WTC11 (cell line): ENCODE data around the gene DCUN1D1. TPM values are rescaled to one million over a fixed set of nuclear protein-coding genes. Genes with fewer than 3 reads are reported as not detected.

Experiments
- ATAC-seq: fragments of 200-7000 bp; cut with Tn5 transposase; 2 replicates; pipeline ENCODE4 v1.10.0; 2021; ENCODE audit warnings: mild to moderate bottlenecking, moderate library complexity
- CTCF ChIA-PET: fragments of 300-600 bp; sonication (Branson Sonifier 250); formaldehyde crosslinking; loops from one replicate; lab custom pipeline; 2021; ENCODE audit warnings: antibody characterized with exemption; lab: Charles Lee
- POLR2A ChIA-PET: fragments of 350-600 bp; sonication (Branson Sonifier 250); formaldehyde crosslinking; loops from one replicate; lab custom pipeline; 2021; ENCODE audit warnings: antibody characterized with exemption; lab: Charles Lee
- DNase-seq: peaks from one replicate; pipeline ENCODE4 v3.0.0; 2021; ENCODE audit warnings: low spot score
- H3K27ac Mint-ChIP-seq: 2 replicates; pipeline ENCODE4 v1.8.0; 2021; ENCODE audit warnings: mixed read lengths
- H3K27me3 Mint-ChIP-seq: 2 replicates; pipeline ENCODE4 v1.8.0; 2021; ENCODE audit warnings: low read depth, mild to moderate bottlenecking, moderate library complexity, mixed read lengths
- H3K36me3 Mint-ChIP-seq: 2 replicates; pipeline ENCODE4 v1.8.0; 2021; ENCODE audit warnings: mixed read lengths
- H3K4me1 Mint-ChIP-seq: 2 replicates; pipeline ENCODE4 v1.8.0; 2022; ENCODE audit warnings: mixed read lengths
- H3K4me3 Mint-ChIP-seq: 2 replicates; pipeline ENCODE4 v1.8.0; 2021; ENCODE audit warnings: mild to moderate bottlenecking, moderate library complexity, mixed read lengths
- H3K9me3 Mint-ChIP-seq: 2 replicates; pipeline ENCODE4 v1.8.0; 2021; ENCODE audit warnings: mixed read lengths
- AR ChIP-seq: fragments of 250-450 bp; sonication (Bioruptor Pico); IDR thresholded peaks from 2 replicates; pipeline ENCODE4 v1.9.0; 2021; ENCODE audit warnings: mild to moderate bottlenecking
- ATF1 ChIP-seq: sonication (generic); formaldehyde crosslinking; IDR thresholded peaks from 2 replicates; pipeline ENCODE4 v1.8.1; 2023; ENCODE audit warnings: mild to moderate bottlenecking, moderate library complexity, missing genetic modification reagents
- ATF3 ChIP-seq: sonication (generic); formaldehyde crosslinking; conservative IDR thresholded peaks from 2 replicates; pipeline ENCODE4 v1.8.1; 2022; ENCODE audit warnings: mild to moderate bottlenecking, missing genetic modification reagents
- CBFB ChIP-seq: sonication (generic); formaldehyde crosslinking; IDR thresholded peaks from 2 replicates; pipeline ENCODE4 v1.8.1; 2022; ENCODE audit warnings: mild to moderate bottlenecking, low read depth, missing genetic modification reagents
- CREM ChIP-seq: sonication (generic); formaldehyde crosslinking; IDR thresholded peaks from 2 replicates; pipeline ENCODE4 v1.8.1; 2022; ENCODE audit warnings: mild to moderate bottlenecking, missing genetic modification reagents, moderate library complexity
- ERG ChIP-seq: fragments of 250-450 bp; sonication (Bioruptor Pico); IDR thresholded peaks from 2 replicates; pipeline ENCODE4 v1.8.0; 2021; ENCODE audit warnings: mild to moderate bottlenecking
- FOXK1 ChIP-seq: sonication (generic); formaldehyde crosslinking; IDR thresholded peaks from 2 replicates; pipeline ENCODE4 v1.8.0; 2022; ENCODE audit warnings: mild to moderate bottlenecking, moderate library complexity, missing genetic modification reagents
- FOXP4 ChIP-seq: sonication (generic); formaldehyde crosslinking; IDR thresholded peaks from 2 replicates; pipeline ENCODE4 v1.8.0; 2022; ENCODE audit warnings: mild to moderate bottlenecking, missing genetic modification reagents
- GTF2I ChIP-seq: fragments of 250-450 bp; sonication (Bioruptor Pico); conservative IDR thresholded peaks from 2 replicates; pipeline ENCODE4 v1.4.0; 2021; ENCODE audit warnings: mild to moderate bottlenecking
- IRF2 ChIP-seq: sonication (generic); formaldehyde crosslinking; IDR thresholded peaks from 2 replicates; pipeline ENCODE4 v1.8.0; 2022; ENCODE audit warnings: low read depth, missing genetic modification reagents, borderline replicate concordance
- MYBL2 ChIP-seq: sonication (generic); formaldehyde crosslinking; IDR thresholded peaks from 2 replicates; pipeline ENCODE4 v1.8.1; 2023; ENCODE audit warnings: mild to moderate bottlenecking, moderate library complexity, missing genetic modification reagents
- NFE2L1 ChIP-seq: sonication (generic); formaldehyde crosslinking; IDR thresholded peaks from 2 replicates; pipeline ENCODE4 v1.8.1; 2023; ENCODE audit warnings: missing genetic modification reagents
- NFYB ChIP-seq: sonication (generic); formaldehyde crosslinking; conservative IDR thresholded peaks from 2 replicates; pipeline ENCODE4 v1.8.0; 2022; ENCODE audit warnings: low read depth, missing genetic modification reagents
- NR1H2 ChIP-seq: sonication (generic); formaldehyde crosslinking; IDR thresholded peaks from 2 replicates; pipeline ENCODE4 v1.9.0; 2021; ENCODE audit warnings: mild to moderate bottlenecking, moderate library complexity, missing genetic modification reagents
- NR2C2 ChIP-seq: sonication (generic); formaldehyde crosslinking; IDR thresholded peaks from 2 replicates; pipeline ENCODE4 v1.8.0; 2022; ENCODE audit warnings: mild to moderate bottlenecking, missing genetic modification reagents
- USF2 ChIP-seq: sonication (generic); formaldehyde crosslinking; IDR thresholded peaks from 2 replicates; pipeline ENCODE4 v1.8.1; 2023; ENCODE audit warnings: mild to moderate bottlenecking, missing genetic modification reagents, moderate library complexity
- ZNF232 ChIP-seq: sonication (generic); formaldehyde crosslinking; IDR thresholded peaks from 2 replicates; pipeline ENCODE4 v1.8.0; 2022; ENCODE audit warnings: mild to moderate bottlenecking, missing genetic modification reagents
- ZNF512 ChIP-seq: sonication (generic); formaldehyde crosslinking; IDR thresholded peaks from 2 replicates; pipeline ENCODE4 v1.8.1; 2022; ENCODE audit warnings: missing genetic modification reagents, borderline replicate concordance
- total RNA-seq: library from RNA; stranded (reverse); gene quantifications from 3 replicates; pipeline ENCODE4 v1.2.3, GENCODE V29; 2021
- TF ChIP-seq, protein P1 (sequence below): fragments of 250-450 bp; sonication (Bioruptor Pico); IDR thresholded peaks from 2 replicates; pipeline ENCODE4 v1.9.0; 2021; ENCODE audit warnings: moderate library complexity, mild to moderate bottlenecking, inconsistent platforms, borderline replicate concordance
- TF ChIP-seq, protein P2 (sequence below): sonication (generic); formaldehyde crosslinking; IDR thresholded peaks from 2 replicates; pipeline ENCODE4 v1.8.1; 2023; ENCODE audit warnings: mild to moderate bottlenecking, missing genetic modification reagents
- TF ChIP-seq, protein P3 (sequence below): sonication (generic); formaldehyde crosslinking; IDR thresholded peaks from 2 replicates; pipeline ENCODE4 v1.8.0; 2022; ENCODE audit warnings: mild to moderate bottlenecking, missing genetic modification reagents

DCUN1D1 gene
- total RNA-seq, 1 experiment from 2014 or later: 64.5 TPM

DNA sequence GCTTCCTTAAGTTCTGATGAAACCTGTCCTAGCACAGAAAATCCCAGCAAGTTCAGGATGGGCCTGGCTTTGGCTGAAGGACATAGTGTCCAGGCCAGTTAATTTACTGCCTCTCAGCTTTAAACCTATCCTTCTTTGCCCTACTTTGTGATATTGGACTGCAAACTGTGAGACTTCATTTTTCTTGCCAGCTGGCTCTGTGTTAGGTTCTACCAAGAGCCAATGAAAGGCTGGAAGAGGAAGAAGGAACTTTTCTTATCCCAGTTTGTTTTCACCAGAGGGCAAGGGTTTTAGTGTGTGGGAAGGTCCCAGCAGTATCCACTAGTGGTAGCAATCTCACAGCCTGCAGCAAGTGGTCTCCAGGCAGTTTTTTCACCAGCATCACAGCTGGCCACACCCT is 18.2 kb downstream of the DCUN1D1 start:
- no peaks in the 10 kb centered on the region for H3K9me3 Mint-ChIP-seq
- TF ChIP-seq NR2C2 (no peak), CBFB (CRISPR knock-in tag) (no peak), NFE2L1 (CRISPR knock-in tag) (no peak), ATF1 (CRISPR knock-in tag) (no peak)
- TF ChIP-seq, protein P1, sequence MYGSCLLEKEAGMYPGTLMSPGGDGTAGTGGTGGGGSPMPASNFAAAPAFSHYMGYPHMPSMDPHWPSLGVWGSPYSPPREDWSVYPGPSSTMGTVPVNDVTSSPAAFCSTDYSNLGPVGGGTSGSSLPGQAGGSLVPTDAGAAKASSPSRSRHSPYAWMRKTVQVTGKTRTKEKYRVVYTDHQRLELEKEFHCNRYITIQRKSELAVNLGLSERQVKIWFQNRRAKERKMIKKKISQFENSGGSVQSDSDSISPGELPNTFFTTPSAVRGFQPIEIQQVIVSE (CRISPR knock-in tag): no peak
- TF ChIP-seq, all 79 proteins: peak for 0
- ChIA-PET CTCF (no interaction called here), POLR2A (no interaction called here)
- DNase-seq (no peak), ATAC-seq (no peak)
- Mint-ChIP-seq H3K4me3 (no peak overlapping the region), H3K27ac (peak overlapping the region; percentile 50), H3K27me3 (no peaks in the 10 kb centered on the region), H3K36me3 (peaks cover 25% of the 10 kb centered on the region), H3K4me1 (peaks cover 34% of the 10 kb centered on the region)

- Mint-ChIP-seq H3K4me1 (peaks cover 18% of the 10 kb centered on the region), H3K4me3 (no peak overlapping the region), H3K27ac (peak overlapping the region; percentile 61), H3K36me3 (peaks cover 35% of the 10 kb centered on the region), H3K27me3 (no peaks in the 10 kb centered on the region), H3K9me3 (no peaks in the 10 kb centered on the region)
- POLR2A ChIA-PET: no interaction called here
- CTCF ChIA-PET: interaction anchor here (0.6 kb wide), 3 partner anchors 13 to 36 kb away, joined by 3 read pairs; no protein-coding TSS in a partner anchor
- TF ChIP-seq ZNF512 (CRISPR knock-in tag): no peak
- TF ChIP-seq ERG: no peak
- no peak for TF ChIP-seq NR1H2
- TF ChIP-seq GTF2I (CRISPR knock-in tag): no peak
- TF ChIP-seq, protein P2, sequence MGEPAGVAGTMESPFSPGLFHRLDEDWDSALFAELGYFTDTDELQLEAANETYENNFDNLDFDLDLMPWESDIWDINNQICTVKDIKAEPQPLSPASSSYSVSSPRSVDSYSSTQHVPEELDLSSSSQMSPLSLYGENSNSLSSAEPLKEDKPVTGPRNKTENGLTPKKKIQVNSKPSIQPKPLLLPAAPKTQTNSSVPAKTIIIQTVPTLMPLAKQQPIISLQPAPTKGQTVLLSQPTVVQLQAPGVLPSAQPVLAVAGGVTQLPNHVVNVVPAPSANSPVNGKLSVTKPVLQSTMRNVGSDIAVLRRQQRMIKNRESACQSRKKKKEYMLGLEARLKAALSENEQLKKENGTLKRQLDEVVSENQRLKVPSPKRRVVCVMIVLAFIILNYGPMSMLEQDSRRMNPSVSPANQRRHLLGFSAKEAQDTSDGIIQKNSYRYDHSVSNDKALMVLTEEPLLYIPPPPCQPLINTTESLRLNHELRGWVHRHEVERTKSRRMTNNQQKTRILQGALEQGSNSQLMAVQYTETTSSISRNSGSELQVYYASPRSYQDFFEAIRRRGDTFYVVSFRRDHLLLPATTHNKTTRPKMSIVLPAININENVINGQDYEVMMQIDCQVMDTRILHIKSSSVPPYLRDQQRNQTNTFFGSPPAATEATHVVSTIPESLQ (CRISPR knock-in tag): no peak
- no peak for TF ChIP-seq IRF2 (CRISPR knock-in tag)
- no peak for TF ChIP-seq ATF3
- no peak for TF ChIP-seq FOXP4
- TF ChIP-seq NFE2L1 (CRISPR knock-in tag): no peak
- no peak for TF ChIP-seq NR2C2
- no peak for TF ChIP-seq FOXK1
- TF ChIP-seq USF2: peak; percentile 85
- no peak for TF ChIP-seq CREM
- TF ChIP-seq, protein P3, sequence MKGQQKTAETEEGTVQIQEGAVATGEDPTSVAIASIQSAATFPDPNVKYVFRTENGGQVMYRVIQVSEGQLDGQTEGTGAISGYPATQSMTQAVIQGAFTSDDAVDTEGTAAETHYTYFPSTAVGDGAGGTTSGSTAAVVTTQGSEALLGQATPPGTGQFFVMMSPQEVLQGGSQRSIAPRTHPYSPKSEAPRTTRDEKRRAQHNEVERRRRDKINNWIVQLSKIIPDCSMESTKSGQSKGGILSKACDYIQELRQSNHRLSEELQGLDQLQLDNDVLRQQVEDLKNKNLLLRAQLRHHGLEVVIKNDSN (CRISPR knock-in tag): peak; percentile 73
- TF ChIP-seq ZNF232 (CRISPR knock-in tag): no peak
- no peak for TF ChIP-seq MYBL2 (CRISPR knock-in tag)
- no peak for TF ChIP-seq AR (CRISPR knock-in tag)
- TF ChIP-seq NFYB (CRISPR knock-in tag): no peak
- peak; percentile 93 for ATAC-seq
- DNase-seq: no peak
Measured at GRCh38 chr3:182959474-182960350, 20.6 kb downstream of the DCUN1D1 start.
